GM12891 (cell line): ENCODE data around the gene KRTCAP2.
"Not testable (repeated sequence)": the region's sequence is repeated elsewhere in the genome, so short reads cannot be mapped to it uniquely, and the experiment has no call there.

ENCODE experiments used
- DNase-seq: peaks from one replicate; pipeline ENCODE4 v3.0.0; 2011; ENCODE audit warnings: low spot score; ENCODE audit not compliant: insufficient read length
- FAIRE-seq: peaks from 2 replicates; lab custom pipeline; 2011; peaks lifted over from hg19 to GRCh38; lab: Jason Lieb, UNC
- PAX5 ChIP-seq: IDR thresholded peaks from 2 replicates; pipeline ENCODE4 v1.6.1; 2011; ENCODE audit warnings: low read length, moderate library complexity, mild to moderate bottlenecking; ENCODE audit not compliant: insufficient read depth, severe bottlenecking
- POLR2A ChIP-seq: IDR thresholded peaks from 2 replicates; pipeline ENCODE4 v1.6.1; 2011; ENCODE audit warnings: low read depth, low read length, control low read depth
- POLR2AphosphoS5 ChIP-seq: IDR thresholded peaks from 2 replicates; pipeline ENCODE4 v1.6.1; 2011; ENCODE audit warnings: low read depth, low read length, control low read depth
- POU2F2 ChIP-seq: IDR thresholded peaks from 2 replicates; pipeline ENCODE4 v1.6.1; 2011; ENCODE audit warnings: low read depth, mild to moderate bottlenecking, control low read depth, low read length, moderate library complexity
- SPI1 ChIP-seq: IDR thresholded peaks from 2 replicates; pipeline ENCODE4 v1.6.1; 2011; ENCODE audit warnings: low read depth, low read length, control low read depth
- TAF1 ChIP-seq: IDR thresholded peaks from 2 replicates; pipeline ENCODE4 v1.6.1; 2011; ENCODE audit warnings: low read depth, low read length, control low read depth

The KRTCAP2 gene

DNA sequence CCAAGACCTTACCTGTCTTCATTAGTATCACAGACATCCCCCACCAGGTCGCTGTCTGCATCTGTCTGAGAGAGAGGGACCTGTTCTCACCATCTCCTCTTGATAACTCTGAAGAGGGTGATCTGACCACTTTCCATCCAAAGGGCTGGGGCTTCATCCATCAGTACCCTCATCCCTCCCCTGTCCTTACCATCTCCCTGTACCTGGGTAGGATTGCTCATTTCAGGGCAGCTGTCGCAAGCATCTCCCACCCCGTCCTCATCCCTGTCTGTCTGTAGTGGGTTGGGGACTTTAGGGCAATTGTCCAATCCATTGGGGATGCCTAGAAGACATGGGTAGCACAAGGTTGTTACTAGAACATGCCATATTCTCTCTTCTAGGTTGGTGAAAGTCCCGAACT is 26.7 kb upstream of the KRTCAP2 start:
- no peak for TF ChIP-seq POLR2AphosphoS5
- no peak for TF ChIP-seq PAX5
- FAIRE-seq (no peak), DNase-seq (no peak)

GRCh38 chr1:155198547-155198906 is 25.4 kb upstream of the KRTCAP2 start:
- TF ChIP-seq POLR2A (no peak), POLR2AphosphoS5 (no peak), PAX5 (no peak), TAF1 (no peak), POU2F2 (no peak)
- FAIRE-seq (no peak), DNase-seq (no peak)

- DNase-seq: no peak
- no peak for FAIRE-seq
- TF ChIP-seq POLR2A (no peak), POU2F2 (no peak), POLR2AphosphoS5 (no peak), PAX5 (no peak), SPI1 (no peak), TAF1 (no peak)
Observed at GRCh38 chr1:155197901-155198546, 24.9 kb upstream of the KRTCAP2 start.

DNA sequence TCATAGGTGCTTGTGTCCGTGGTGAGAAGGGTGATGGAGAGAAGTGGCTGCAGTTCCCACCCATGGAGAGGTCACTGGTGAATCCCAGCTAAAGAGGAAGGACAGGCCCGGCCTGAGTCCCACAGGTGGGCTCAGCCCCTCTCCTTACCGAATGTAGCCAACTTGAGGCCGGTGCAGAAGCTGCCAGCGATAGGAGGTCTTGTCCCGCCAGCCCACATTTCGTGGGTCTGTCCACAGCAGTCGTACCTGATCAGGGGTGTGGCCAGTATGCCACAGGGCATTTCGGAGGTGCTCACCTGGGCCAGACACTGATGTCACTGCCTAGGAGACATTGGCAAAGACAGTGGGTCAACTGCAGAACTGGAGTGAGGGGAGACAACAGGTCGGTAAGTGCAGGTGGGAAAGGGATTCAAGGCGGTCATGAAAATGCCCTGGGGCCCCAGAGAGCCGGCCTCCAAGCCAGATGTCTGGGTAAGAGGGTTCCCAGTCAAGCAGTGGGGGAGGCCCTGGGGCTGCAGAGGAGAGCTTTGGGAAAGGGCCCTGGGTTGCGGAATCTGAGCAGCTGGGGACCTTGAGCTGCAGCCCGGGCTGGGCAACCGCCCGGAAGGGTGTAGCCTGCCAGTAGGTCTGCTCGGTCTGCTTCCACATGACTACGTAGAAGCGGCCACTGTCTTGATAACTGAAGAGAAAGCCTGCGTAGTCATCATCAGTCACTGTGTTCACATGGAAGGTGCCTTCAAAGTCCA is 24.0 kb upstream of the KRTCAP2 start:
- DNase-seq (no peak), FAIRE-seq (no peak)
- no peak for TF ChIP-seq POU2F2
- no peak for TF ChIP-seq PAX5
- TF ChIP-seq POLR2AphosphoS5: no peak
- TF ChIP-seq POLR2A: no peak
- TF ChIP-seq SPI1: no peak
- TF ChIP-seq TAF1: no peak

DNA sequence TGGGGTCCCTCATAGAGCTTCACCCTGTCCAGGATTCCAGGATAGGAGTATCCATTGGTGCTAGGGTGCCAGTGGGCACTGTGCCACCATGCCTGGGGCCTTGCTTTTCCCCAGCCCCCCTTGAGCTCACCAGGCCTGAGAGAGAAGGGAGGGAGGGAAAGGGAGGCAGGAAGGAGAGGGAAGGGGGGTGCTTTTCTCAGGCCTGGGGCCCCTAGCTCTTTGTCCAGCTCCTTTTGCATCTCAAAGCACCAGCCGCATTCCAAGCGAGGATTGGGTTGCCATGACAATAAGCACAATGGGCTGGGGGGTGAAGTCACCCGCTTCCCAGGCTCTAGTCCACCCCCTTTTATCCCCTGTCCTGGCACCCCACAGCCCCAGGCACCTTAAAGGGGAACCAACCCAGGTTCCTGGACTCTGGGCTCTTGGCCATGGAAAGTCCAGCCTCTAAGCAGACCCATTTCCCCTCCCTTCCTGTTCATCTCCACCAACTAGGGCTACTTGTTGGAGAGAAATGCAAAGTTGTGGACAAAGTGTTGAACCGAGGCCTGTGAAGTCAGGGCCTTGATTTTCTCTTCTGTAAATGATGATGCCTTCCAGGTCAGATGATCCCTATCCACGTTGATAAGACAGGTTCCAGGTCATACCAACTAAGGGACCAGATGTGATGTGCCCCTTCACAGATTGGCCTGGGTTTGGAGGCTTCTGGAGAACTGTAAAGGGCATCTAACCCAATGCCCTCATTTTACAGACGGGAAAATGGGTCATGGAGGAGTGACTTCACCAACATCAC is 23.2 kb upstream of the KRTCAP2 start:
- no peak for FAIRE-seq
- no peak for DNase-seq
- no peak for TF ChIP-seq POU2F2
- no peak for TF ChIP-seq POLR2AphosphoS5
- no peak for TF ChIP-seq TAF1
- no peak for TF ChIP-seq SPI1
- no peak for TF ChIP-seq POLR2A
- no peak for TF ChIP-seq PAX5

GRCh38 chr1:155195201-155196102 is 22.3 kb upstream of the KRTCAP2 start:
- no peak for FAIRE-seq
- TF ChIP-seq TAF1: no peak
- TF ChIP-seq POU2F2: no peak
- TF ChIP-seq SPI1: no peak
- no peak for TF ChIP-seq POLR2AphosphoS5
- TF ChIP-seq POLR2A: no peak
- TF ChIP-seq PAX5: no peak
- no peak for DNase-seq

DNA sequence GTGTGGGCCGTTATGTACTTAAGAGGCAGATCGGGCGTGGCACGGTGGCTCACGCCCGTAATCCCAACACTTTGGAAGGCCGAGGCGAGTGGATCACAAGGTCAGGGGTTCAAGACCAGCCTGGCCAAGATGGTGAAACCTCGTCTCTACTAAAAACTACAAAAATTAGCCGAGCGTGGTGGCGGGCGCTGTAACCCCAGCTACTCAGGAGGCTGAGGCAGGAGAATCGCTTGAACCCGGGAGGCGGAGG is 20.8 kb upstream of the KRTCAP2 start:
- not testable (repeated sequence) for FAIRE-seq, DNase-seq

DNA sequence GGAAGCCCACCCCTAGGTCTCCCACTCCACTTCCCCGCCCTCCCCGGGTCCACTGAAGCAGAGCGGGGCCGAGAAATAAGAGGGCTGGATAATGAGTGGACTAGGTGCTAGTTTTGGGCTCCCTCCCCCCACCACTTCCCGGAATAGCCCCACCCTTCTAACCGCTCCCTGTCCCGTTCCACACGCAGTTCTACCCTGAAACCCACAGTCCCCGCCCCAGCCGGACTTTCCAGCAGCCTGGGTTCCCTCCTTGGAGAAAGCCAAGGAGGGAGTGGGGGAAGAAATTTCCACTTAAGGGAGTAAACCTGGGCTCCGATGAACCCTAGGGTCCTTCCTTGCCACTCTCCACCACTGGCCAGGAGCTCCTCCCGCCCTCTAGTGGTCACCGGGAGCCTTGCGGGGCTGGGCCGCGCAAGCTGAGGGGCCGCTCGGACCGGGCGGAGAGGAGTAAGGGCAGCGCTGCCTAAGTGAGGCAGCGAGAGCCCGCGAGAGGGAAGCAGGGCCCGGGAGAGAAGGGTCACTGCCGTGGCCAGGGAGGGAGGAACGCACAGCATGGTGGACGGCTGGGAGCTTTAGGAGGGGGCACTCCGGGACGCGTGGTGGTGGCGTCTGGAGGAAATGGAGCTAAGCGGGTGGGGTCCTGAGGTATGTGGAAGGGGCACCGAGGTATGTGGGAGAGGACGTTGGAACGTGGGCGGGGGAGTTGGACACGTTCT is 20.3 kb upstream of the KRTCAP2 start:
- TF ChIP-seq SPI1: no peak
- TF ChIP-seq POLR2AphosphoS5: no peak
- TF ChIP-seq POLR2A: no peak
- no peak for TF ChIP-seq POU2F2
- no peak for TF ChIP-seq TAF1
- no peak for TF ChIP-seq PAX5
- DNase-seq: peak; percentile 89
- peak; percentile 87 for FAIRE-seq
